A673 (cell line): Measurements from ENCODE around the gene ATP13A1. TPM values are rescaled to one million over a fixed set of nuclear protein-coding genes. Genes with fewer than 3 reads are reported as not detected.

Experiments used
- Bru-seq: library from RNA; stranded (reverse); fragments of 400-500 nt; gene quantifications from one replicate; lab custom pipeline; 2021; lab: Mats Ljungman, UMichigan
- BruChase-seq, 2 experiments: library from RNA; stranded (reverse); fragments of 400-500 nt; gene quantifications; one replicate each; lab custom pipeline; 2021; lab: Mats Ljungman, UMichigan
- BruUV-seq: library from RNA; stranded (reverse); fragments of 400-500 nt; replicated peaks from 2 replicates; lab custom pipeline; 2021; lab: Mats Ljungman, UMichigan
- CTCF ChIA-PET: fragments of 300-600 bp; sonication (Branson Sonifier 250); formaldehyde crosslinking; loops from one replicate; lab custom pipeline; 2022; ENCODE audit warnings: antibody characterized with exemption; lab: Charles Lee
- POLR2A ChIA-PET: fragments of 300-600 bp; sonication (Branson Sonifier 250); formaldehyde crosslinking; loops from one replicate; lab custom pipeline; 2022; ENCODE audit warnings: antibody characterized with exemption; ENCODE audit not compliant: low non-redundant PET; lab: Charles Lee
- DNase-seq: peaks from one replicate; pipeline ENCODE4 v3.0.0-alpha.2; 2015; ENCODE audit warnings: low spot score
- H3K27ac ChIP-seq: fragments of 200-600 bp; sonication (generic); 2 replicates; pipeline ENCODE4 v1.5.1; 2016; ENCODE audit warnings: mixed run types, low read depth, mild to moderate bottlenecking, mixed read lengths, antibody characterized with exemption, low read length; ENCODE audit not compliant: poor library complexity, severe bottlenecking
- H3K27me3 ChIP-seq: fragments of 200-600 bp; sonication (generic); replicated peaks from 2 replicates; pipeline ENCODE4 v1.6.1; 2017; ENCODE audit warnings: mixed run types, low read depth, mild to moderate bottlenecking, mixed read lengths, antibody characterized with exemption, low read length; ENCODE audit not compliant: insufficient read depth, poor library complexity
- H3K36me3 ChIP-seq: fragments of 200-600 bp; sonication (generic); 2 replicates; pipeline ENCODE4 v1.6.1; 2016; ENCODE audit warnings: mixed run types, mild to moderate bottlenecking, mixed read lengths, antibody characterized with exemption, low read length; ENCODE audit not compliant: insufficient read depth, poor library complexity, severe bottlenecking
- H3K4me1 ChIP-seq: fragments of 200-600 bp; sonication (generic); 2 replicates; pipeline ENCODE4 v1.6.1; 2017; ENCODE audit warnings: mixed run types, mild to moderate bottlenecking, mixed read lengths, antibody characterized with exemption, low read length; ENCODE audit not compliant: insufficient read depth, poor library complexity, severe bottlenecking
- H3K4me3 ChIP-seq: fragments of 200-600 bp; sonication (generic); 2 replicates; pipeline ENCODE4 v1.5.1; 2016; ENCODE audit warnings: low read depth, mixed run types, mild to moderate bottlenecking, mixed read lengths, low read length; ENCODE audit not compliant: poor library complexity, severe bottlenecking
- H3K9me3 ChIP-seq: fragments of 200-600 bp; sonication (generic); 2 replicates; pipeline ENCODE4 v1.6.1; 2016; ENCODE audit warnings: mixed run types, low read depth, mild to moderate bottlenecking, mixed read lengths, antibody characterized with exemption, low read length; ENCODE audit not compliant: poor library complexity, severe bottlenecking
- CTCF ChIP-seq: fragments of 300-800, 200-600 bp; sonication (generic); conservative IDR thresholded peaks from 2 replicates; pipeline ENCODE4 v1.5.1; 2017; ENCODE audit warnings: low read depth, mild to moderate bottlenecking, antibody characterized with exemption, low read length, moderate library complexity, mixed read lengths
- EZH2 ChIP-seq: fragments of 200-600 bp; sonication (generic); IDR thresholded peaks from 2 replicates; pipeline ENCODE4 v1.6.1; 2017; ENCODE audit warnings: borderline replicate concordance, low read depth, mild to moderate bottlenecking, mixed read lengths, antibody characterized with exemption, low read length; ENCODE audit not compliant: poor library complexity, severe bottlenecking
- intact Hi-C: fragments of 100-400 bp; cut with micrococcal nuclease; formaldehyde crosslinking; loops from one replicate; pipeline ENCODE4 v1.10.0; 2022; ENCODE audit not compliant: unreplicated experiment
- long read RNA-seq: library from polyadenylated mRNA; stranded (forward); transcript quantifications from one replicate; pipeline ENCODE4 v2.0.0, GENCODE V29; 2022
- total RNA-seq: library from RNA; stranded (reverse); gene quantifications from 2 replicates; pipeline ENCODE4 v1.2.3, GENCODE V29; 2021

ATP13A1 gene
- total RNA-seq, result 88.1 and 94.4 TPM in 2 replicates
- percentile 71 among the genes with signal in this experiment for Bru-seq, nascent RNA
- BruChase-seq, experiment 1, labeled RNA remaining after a 2-hour chase, result percentile 72 among the genes with signal in this experiment
- BruChase-seq, experiment 2, labeled RNA remaining after a 6-hour chase, result percentile 79 among the genes with signal in this experiment
- long read RNA-seq, transcript ATP13A1-202 (26 exons, 3,861 nt), result major isoform, 165 of 293 reads
- long read RNA-seq, partial matches to known transcripts, result 34 of 293 reads
- long read RNA-seq, other reads (novel, unspliced or antisense), result 94 of 293 reads

- Histone ChIP-seq H3K27me3 (no peaks in the 10 kb centered on the region), H3K27ac (peak within 1 kb of the TSS; percentile 93), H3K36me3 (peaks cover 13% of the 10 kb centered on the region), H3K4me1 (peaks cover 12% of the 10 kb centered on the region), H3K4me3 (peak within 1 kb of the TSS; percentile 86), H3K9me3 (no peaks in the 10 kb centered on the region)
- TF ChIP-seq EZH2 (no peak), CTCF (peak; percentile 27; the same call in 1 of the 2 replicates)
- peak; percentile 98 for DNase-seq
- ChIA-PET POLR2A (interaction anchor here (0.6 kb wide), 1 partner anchor 170 kb away, joined by 3 read pairs; no protein-coding TSS in a partner anchor), CTCF (interaction anchor here (1.0 kb wide), 1 partner anchor 113 kb away, joined by 3 read pairs; no protein-coding TSS in a partner anchor)
- intact Hi-C loops, result no loop called here
- BruUV-seq, result no TSS peak
These were observed at the start of gene ATP13A1 for GRCh38 chr19:19663256-19664120. TSS of gene ATP13A1 (minus strand) at chr19:19663676. CDS start at chr19:19663666, 10 bp downstream.

GRCh38 chr19:19711934-19712828 is 48.7 kb upstream of the ATP13A1 start:
- intact Hi-C loops, result no loop called here
- TF ChIP-seq CTCF (no peak), EZH2 (no peak)
- Histone ChIP-seq H3K4me1 (no peaks in the 10 kb centered on the region), H3K9me3 (peaks cover 91% of the 10 kb centered on the region), H3K27ac (no peak overlapping the region), H3K4me3 (no peak overlapping the region), H3K36me3 (peaks cover 45% of the 10 kb centered on the region), H3K27me3 (no peaks in the 10 kb centered on the region)
- DNase-seq, result no peak
- POLR2A ChIA-PET, result no interaction called here
- BruUV-seq, result no TSS peak
- CTCF ChIA-PET, result no interaction called here
